Sigmoid colon (tissue), 7 donors: ENCODE measurements around the gene TNRC18. TPM values are rescaled to one million over a fixed set of nuclear protein-coding genes. Genes with fewer than 3 reads are reported as not detected.

Experiments used
- DNase-seq: peaks from one replicate; pipeline ENCODE4 v3.0.0-alpha.2; 2019
- H3K27ac ChIP-seq, 4 donors: fragments of 200-600 bp; sonication (generic); one replicate each; pipeline ENCODE4 v1.5.1; 2016 to 2019; ENCODE audit warnings: mild to moderate bottlenecking in 1 of 4
- H3K27me3 ChIP-seq, 3 donors: fragments of 200-600 bp; sonication (generic); one replicate each; pipeline ENCODE4 v1.5.1; 2019; ENCODE audit warnings: mild to moderate bottlenecking in 1 of 3
- H3K36me3 ChIP-seq, 4 donors: fragments of 200-600 bp; sonication (generic); one replicate each; pipeline ENCODE4 v1.5.1; 2016 to 2019
- H3K4me1 ChIP-seq, 4 donors: fragments of 200-600 bp; sonication (generic); one replicate each; pipeline ENCODE4 v1.5.1; 2017 to 2019
- H3K4me3 ChIP-seq, 4 donors: fragments of 200-600 bp; sonication (generic); one replicate each; pipeline ENCODE4 v1.5.1; 2017 to 2019; ENCODE audit warnings: mild to moderate bottlenecking in 2 of 4, moderate library complexity in 1 of 4
- H3K9me3 ChIP-seq, 4 donors: fragments of 200-600 bp in 3 of 4; sonication (generic) in 3 of 4; one replicate each; pipeline versions ENCODE4 v1.5.1 to v1.6.1; 2013 to 2019
- CTCF ChIP-seq, 4 experiments: fragments of 450-650 bp in 3 of 4; fragments of 200-600 bp in 1 of 4; IDR thresholded peaks; one replicate each; pipeline ENCODE4 v1.5.1; 2016 to 2019; ENCODE audit warnings: antibody characterized with exemption in 4 of 4, mild to moderate bottlenecking in 3 of 4, moderate library complexity in 2 of 4
- EP300 ChIP-seq, 4 donors: sonication (generic); formaldehyde crosslinking; IDR thresholded peaks; one replicate each; pipeline ENCODE4 v1.6.1; 2017; ENCODE audit warnings: antibody characterized with exemption in 4 of 4
- POLR2A ChIP-seq, 2 donors: fragments of 450-650 bp; IDR thresholded peaks; one replicate each; pipeline ENCODE4 v1.6.1; 2016; ENCODE audit warnings: antibody characterized with exemption in 2 of 2, mild to moderate bottlenecking in 2 of 2, moderate library complexity in 2 of 2
- POLR2AphosphoS5 ChIP-seq, 4 donors: sonication (generic); formaldehyde crosslinking; IDR thresholded peaks; one replicate each; pipeline ENCODE4 v1.6.1; 2017; ENCODE audit warnings: antibody characterized with exemption in 4 of 4
- WGBS, 2 donors: extraction: QIAGEN DNeasy Blood & Tissue Kit; methylation state at CpG; one replicate each; pipeline ENCODE4 v1.1.7; 2013; 5-methylcytosine and 5-hydroxymethylcytosine counted together
- intact Hi-C: fragments of 100-400 bp; cut with DNase I; formaldehyde crosslinking; loops from one replicate; pipeline ENCODE4 v1.15.1; 2023
- polyA plus RNA-seq, 3 donors: library from polyadenylated mRNA; stranded (reverse); fragments of 200-250 nt; gene quantifications; one replicate each; pipeline ENCODE4 v1.2.3, GENCODE V29; 2013
- total RNA-seq, 4 donors: library from RNA; depleted of rRNA; stranded (reverse); fragments of >200 nt; gene quantifications; one replicate each; pipeline ENCODE4 v1.1.0, GENCODE V29; 2016
- donor health status: healthy with polysubstance abuse.
- donor health status: Bipolar disorder and iron deficiency.
- donor health status: healthy.

Gene TNRC18
- total and polyA plus RNA-seq, 7 donors, result 12.6 to 187 (median 44.9) TPM

- H3K4me1 ChIP-seq, result peaks cover 0 to 64% (median 56%) of the 10 kb centered on the region in 4 donors
- peaks cover 18 to 57% (median 47%) of the 10 kb centered on the region in 4 donors for H3K36me3 ChIP-seq
- 90% methylated on average over 16 of the region's 16 CpGs for WGBS, 2 donors
- no peaks in the 10 kb centered on the region for H3K27me3 ChIP-seq
- DNase-seq, result no peak
- H3K4me3 ChIP-seq, result no peak overlapping the region
- intact Hi-C loops, result no loop called here
- H3K27ac ChIP-seq, result peak overlapping the region; percentile 22 to 70 (median 56)
- no peak for TF ChIP-seq POLR2AphosphoS5 (IDR thresholded peaks at IDR 0.05)
- TF ChIP-seq CTCF (IDR thresholded peaks at IDR 0.05), result no peak
- TF ChIP-seq EP300 (IDR thresholded peaks at IDR 0.05), result no peak
- no peak for TF ChIP-seq POLR2A (IDR thresholded peaks at IDR 0.05)
- no peaks in the 10 kb centered on the region for H3K9me3 ChIP-seq
Measured at GRCh38 chr7:5377816-5378215, 45.8 kb downstream of the TNRC18 start.

GRCh38 chr7:5377279-5377678 is 46.4 kb downstream of the TNRC18 start:
- WGBS, 2 donors, result 95 to 96% methylated on average over 20 of the region's 20 CpGs
- Histone ChIP-seq H3K9me3 (no peaks in the 10 kb centered on the region), H3K4me3 (no peak overlapping the region), H3K27ac (peak overlapping the region; percentile 32 to 70 (median 56)), H3K36me3 (peaks cover 18 to 62% (median 52%) of the 10 kb centered on the region in 4 donors), H3K27me3 (no peaks in the 10 kb centered on the region), H3K4me1 (peaks cover 0 to 58% (median 51%) of the 10 kb centered on the region in 4 donors)
- TF ChIP-seq EP300 (IDR thresholded peaks at IDR 0.05), result no peak
- no peak for TF ChIP-seq POLR2AphosphoS5 (IDR thresholded peaks at IDR 0.05)
- no peak for TF ChIP-seq CTCF (IDR thresholded peaks at IDR 0.05)
- TF ChIP-seq POLR2A (IDR thresholded peaks at IDR 0.05), result no peak
- intact Hi-C loops, result no loop called here
- no peak for DNase-seq

- Histone ChIP-seq H3K27me3 (no peaks in the 10 kb centered on the region), H3K9me3 (no peaks in the 10 kb centered on the region), H3K36me3 (peaks cover 18 to 74% (median 58%) of the 10 kb centered on the region in 4 donors), H3K4me3 (no peak overlapping the region), H3K4me1 (peaks cover 0 to 47% (median 40%) of the 10 kb centered on the region in 4 donors), H3K27ac (peak overlapping the region; percentile 8 to 70 (median 42))
- DNase-seq, result no peak
- intact Hi-C loops, result no loop called here
- 71 to 82% methylated on average over 20 of the region's 20 CpGs for WGBS, 2 donors
- TF ChIP-seq EP300 (IDR thresholded peaks at IDR 0.05), result no peak
- no peak for TF ChIP-seq CTCF (IDR thresholded peaks at IDR 0.05)
- TF ChIP-seq POLR2A (IDR thresholded peaks at IDR 0.05), result no peak
- no peak for TF ChIP-seq POLR2AphosphoS5 (IDR thresholded peaks at IDR 0.05)
Measured at GRCh38 chr7:5375925-5376324, 47.7 kb downstream of the TNRC18 start.

GRCh38 chr7:5374464-5374863 is 49.2 kb downstream of the TNRC18 start:
- peaks cover 18 to 84% (median 70%) of the 10 kb centered on the region in 4 donors for H3K36me3 ChIP-seq

More at GRCh38 chr7:5374464-5374863, 49.2 kb downstream of the TNRC18 start:
- peak; percentile 63 for DNase-seq
- intact Hi-C loops, result no loop called here
- 94 to 95% methylated on average over 19 of the region's 19 CpGs for WGBS, 2 donors
- Histone ChIP-seq H3K9me3 (no peaks in the 10 kb centered on the region), H3K27me3 (no peaks in the 10 kb centered on the region), H3K27ac (peak overlapping the region in 3 of 4 donors; percentile 6 to 70 (median 12)), H3K4me1 (peaks cover 0 to 36% (median 31%) of the 10 kb centered on the region in 4 donors), H3K4me3 (no peak overlapping the region)
- TF ChIP-seq POLR2AphosphoS5 (IDR thresholded peaks at IDR 0.05) (no peak), CTCF (IDR thresholded peaks at IDR 0.05) (no peak), EP300 (IDR thresholded peaks at IDR 0.05) (no peak), POLR2A (IDR thresholded peaks at IDR 0.05) (no peak)
